ENCODE data around the gene ZNF544. TPM values are rescaled to one million over a fixed set of nuclear protein-coding genes. Genes with fewer than 3 reads are reported as not detected.

ZNF544 gene
- not detected for polyA plus RNA-seq (2012; ENCODE audit: insufficient read depth, insufficient read length)

DNA sequence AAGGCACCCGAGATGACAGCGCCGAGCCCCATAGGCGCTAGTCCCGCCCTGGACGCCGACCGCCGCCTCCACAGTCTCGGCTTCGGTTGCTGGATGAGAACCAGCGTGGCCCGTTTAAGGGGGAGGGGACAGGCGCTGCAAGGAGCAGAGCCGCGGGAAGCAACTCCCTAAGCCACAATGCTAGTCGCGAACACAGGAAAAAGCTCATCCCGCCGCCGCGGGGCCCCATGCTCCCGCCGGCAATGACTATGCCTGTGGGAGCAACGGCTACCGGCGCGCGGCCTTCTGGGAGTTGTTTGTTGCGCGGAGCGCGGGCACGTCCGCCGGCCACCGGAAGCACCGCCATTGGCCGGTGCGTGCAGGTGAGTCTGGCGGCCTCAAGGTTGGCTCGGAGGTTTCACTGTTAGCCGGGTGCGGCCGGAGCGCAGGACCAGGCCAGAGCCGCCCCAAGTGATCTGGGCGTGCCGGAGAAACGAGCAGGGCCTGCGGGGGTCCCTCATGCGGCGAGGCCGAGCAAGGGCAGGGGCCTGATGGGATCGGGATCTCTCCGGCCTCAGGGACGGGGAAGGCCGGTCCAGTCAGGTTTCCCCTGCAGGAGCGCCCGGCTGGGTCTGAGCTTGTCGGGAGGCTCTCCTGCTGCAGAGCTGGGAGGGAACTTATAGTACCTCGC, at the start of gene ZNF544:
TSS of gene ZNF544 (plus strand) at position 330 of the 670 bp plus-strand sequence. CDS start 15,110 bp downstream, outside the sequence.
- no peak within 1 kb of the TSS for H3K4me3 ChIP-seq (ENCODE audit: low read length)
- DNase-seq (ENCODE audit: low read depth, low spot score), result no peak

DNA sequence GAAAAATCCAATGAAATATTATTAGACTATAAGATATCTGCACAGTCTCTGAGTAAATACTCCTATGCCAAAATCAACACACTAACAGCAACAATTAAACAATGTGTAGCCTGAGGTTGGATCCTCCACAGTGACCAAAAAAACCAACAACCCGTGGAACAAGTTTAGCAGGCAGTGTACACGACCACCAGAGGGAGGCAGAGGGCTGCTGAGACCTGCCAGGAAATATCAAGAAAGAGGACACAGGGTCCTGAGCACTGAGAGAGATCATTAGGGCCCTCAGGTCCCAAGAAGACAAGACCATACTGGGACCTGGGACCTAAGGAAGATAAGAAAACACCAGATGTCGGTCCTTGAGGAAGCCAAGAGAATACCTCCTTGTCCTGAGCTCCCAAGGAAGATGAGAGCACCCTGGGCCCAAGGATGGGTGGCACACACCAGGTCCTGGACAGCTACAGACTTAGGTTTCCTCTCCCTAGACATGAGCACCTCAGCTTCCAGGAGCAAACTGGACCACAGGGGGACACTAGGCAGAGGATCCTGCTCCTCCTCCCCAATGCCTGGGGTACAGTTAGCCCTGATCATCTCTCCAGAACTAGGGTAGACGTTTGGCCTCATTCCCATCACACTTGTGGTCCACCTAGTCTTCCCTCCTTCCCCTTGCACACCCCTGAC, 46.7 kb upstream of the ZNF544 start:
- DNase-seq (ENCODE audit: low read depth, low spot score), result peak; percentile 48

DNA sequence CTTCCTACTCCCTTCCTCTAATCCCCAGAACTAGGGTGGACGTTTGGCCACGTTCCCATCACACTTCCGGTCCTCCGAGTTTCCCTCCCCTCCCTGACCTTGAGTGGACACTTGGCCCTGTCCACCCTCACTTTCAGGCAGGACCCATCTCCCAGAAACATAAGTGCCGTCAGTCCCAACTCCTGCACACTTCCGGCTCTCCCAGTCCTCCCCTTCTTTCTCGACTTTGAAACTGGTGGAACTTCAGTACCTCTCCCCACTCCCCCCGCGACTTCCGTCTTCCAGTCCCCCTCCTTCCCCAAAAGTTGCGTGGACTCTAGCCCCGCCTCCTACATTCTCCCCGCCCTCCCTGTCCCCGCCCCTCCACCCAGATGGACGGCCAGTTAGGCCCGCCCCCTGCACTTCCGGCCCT, 46.1 kb upstream of the ZNF544 start:
- H3K4me3 ChIP-seq (ENCODE audit: low read length), result peak overlapping the region; percentile 59
- peak; percentile 42 for DNase-seq (ENCODE audit: low read depth, low spot score)

More for the DNA sequence above, 46.7 kb upstream of the ZNF544 start:
- peak overlapping the region; percentile 25; the same call in 1 of the 2 replicates for H3K4me3 ChIP-seq (ENCODE audit: low read length)

DNA sequence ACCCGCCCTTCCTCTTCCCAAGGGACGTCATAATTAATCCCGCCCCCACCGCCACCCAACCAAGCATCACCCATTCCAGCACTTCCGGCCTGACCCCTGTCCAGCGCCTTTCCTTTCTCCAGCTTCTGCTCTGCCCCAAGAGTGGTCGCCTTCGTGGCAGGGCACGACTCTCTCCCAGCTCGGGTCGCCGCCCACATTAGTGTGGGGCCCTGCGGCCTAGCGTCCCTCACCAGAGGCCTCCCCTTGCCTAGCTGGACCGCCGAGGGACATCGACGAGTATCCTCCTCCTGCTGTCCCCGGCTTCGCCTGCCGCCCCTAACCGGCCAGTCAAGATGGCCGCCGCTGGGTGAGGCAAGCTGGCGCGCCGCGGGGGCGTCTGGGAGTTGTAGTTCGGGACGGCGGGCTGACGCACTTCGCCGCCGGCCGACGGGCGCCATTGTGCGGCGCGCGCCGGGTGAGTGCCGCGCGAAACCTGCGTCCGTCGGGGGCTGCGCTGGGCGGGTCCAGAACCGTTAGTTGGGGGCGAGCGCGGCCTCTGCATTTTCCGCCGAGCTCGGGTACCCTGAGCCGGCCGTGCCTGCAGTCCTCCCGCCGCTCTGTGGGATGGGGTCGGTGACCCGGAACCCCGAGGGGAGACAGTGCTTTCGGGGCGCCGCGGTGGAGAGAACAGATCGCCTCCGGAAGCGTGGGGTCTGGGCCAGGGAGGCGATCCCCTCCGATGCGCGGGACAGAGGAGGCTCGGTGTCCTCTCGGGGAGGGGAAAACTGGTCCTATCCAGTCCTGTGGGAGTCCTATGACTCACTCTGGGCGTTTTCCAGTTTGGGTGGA, 45.5 kb upstream of the ZNF544 start, which contains the start of gene ZNF274:
TSS of gene ZNF274 (plus strand) at position 73 of the 828 bp plus-strand sequence. CDS start 905 bp downstream, outside the sequence.
- peak within 1 kb of the TSS; percentile 59 for H3K4me3 ChIP-seq (ENCODE audit: low read length)
- DNase-seq (ENCODE audit: low read depth, low spot score), result peak; percentile 71

DNA sequence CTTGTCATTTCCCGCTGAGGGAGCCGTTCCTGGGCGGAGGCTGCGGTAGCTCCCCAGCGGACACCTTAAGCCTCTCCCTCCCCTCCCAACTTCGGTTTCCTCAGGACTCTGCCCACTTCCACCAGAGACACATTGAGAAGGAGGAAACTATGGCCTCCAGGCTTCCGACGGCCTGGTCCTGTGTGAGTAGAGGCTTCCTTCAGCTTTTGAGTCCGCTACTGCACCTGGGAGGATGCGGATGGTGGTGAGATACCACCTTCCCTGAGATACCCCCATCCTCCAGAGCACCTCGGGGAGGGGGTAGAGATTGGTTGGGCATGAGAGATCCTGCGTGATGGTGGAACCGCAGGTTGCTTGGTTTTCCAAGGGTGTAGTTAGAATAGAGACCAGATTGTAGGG, 44.9 kb upstream of the ZNF544 start:
- no peak for DNase-seq (ENCODE audit: low read depth, low spot score)
- H3K4me3 ChIP-seq (ENCODE audit: low read length), result peak overlapping the region; percentile 59

DNA sequence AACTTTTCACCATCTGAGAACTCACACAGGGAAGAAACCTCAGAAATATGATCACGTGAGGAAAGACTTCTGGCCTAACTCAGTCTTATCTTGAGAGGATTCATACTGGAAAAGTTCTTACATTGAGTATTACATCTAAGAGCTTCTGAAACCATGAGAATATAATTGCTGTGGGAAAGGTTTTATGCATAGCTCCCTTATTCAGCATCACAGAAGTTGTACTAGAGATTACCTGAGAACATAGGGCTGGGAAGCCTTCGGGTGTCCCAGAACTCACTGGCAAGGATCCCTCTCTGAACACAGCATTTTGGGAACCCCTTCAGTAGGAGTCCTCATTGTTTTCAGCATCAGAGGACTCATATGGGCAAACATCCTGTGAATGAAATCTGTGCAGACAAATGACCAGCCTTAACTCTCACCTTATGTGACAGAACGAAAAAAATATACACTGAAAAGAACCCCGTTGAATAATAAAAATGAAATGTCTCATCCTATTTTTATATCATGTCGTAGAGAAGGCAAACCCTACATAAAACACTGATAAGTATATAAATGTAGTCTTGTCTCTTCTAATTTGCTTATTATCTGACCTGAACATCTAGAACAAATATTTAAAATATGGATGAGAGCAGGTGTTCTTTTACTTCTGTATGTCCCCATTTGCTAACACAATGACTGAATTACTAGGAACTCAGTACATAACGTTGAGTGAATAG, 31.7 kb upstream of the ZNF544 start:
- DNase-seq (ENCODE audit: low read depth, low spot score), result no peak
- no peak overlapping the region for H3K4me3 ChIP-seq (ENCODE audit: low read length)

DNA sequence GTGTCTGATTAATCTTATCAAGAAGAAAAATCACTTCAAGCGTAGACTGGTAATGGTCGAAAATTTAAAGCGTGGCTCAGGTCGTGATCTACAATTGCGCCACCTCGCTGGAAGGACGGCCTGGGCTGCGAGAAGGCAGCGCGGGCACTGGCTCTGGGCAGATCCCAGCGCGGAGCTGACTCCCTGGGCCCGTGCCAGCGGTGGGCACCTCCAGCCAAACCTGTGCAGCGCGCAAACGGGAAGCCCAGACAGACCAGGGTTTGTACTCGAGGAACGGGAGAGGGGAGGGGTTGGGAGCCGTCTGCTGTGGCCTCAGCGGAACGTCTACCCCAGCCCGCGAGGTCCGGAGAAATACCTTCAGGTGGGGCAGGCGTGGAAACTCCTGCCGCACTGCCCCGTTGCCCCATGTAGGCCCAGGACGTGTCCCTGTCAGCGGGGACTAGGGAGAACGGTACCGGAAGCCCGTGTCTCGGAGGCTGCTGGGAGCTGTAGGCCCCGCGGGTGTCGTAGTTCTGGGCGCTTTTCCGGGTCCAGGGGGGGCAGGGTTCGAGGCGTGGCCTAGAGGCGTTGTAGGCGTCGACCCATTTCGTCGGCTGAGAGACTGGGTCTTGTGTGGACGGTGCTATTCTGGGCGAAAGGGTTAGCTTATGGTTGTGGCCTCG, 24.8 kb upstream of the ZNF544 start:
- H3K4me3 ChIP-seq (ENCODE audit: low read length), result no peak overlapping the region
- no peak for DNase-seq (ENCODE audit: low read depth, low spot score)

DNA sequence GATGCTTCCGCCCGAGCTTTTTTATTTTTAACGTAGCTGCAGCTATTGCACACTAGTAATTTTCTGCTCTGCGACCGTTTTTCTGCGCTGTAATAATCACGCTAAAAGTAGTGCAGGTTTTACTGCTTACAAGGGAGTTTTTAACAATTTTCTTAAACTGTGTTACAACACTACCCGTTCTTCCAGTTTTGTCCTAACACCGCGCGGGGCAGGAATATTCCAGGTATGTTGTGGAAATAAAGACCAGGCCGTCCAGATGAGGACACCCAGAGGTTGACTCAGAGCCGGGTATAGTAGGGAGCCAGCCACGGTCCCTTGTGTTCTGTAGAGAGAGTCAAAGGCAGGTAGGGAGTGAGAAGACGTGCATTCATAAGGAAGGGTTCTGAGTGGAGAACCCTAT, 24.1 kb upstream of the ZNF544 start:
- H3K4me3 ChIP-seq (ENCODE audit: low read length), result no peak overlapping the region
- DNase-seq (ENCODE audit: low read depth, low spot score), result no peak

DNA sequence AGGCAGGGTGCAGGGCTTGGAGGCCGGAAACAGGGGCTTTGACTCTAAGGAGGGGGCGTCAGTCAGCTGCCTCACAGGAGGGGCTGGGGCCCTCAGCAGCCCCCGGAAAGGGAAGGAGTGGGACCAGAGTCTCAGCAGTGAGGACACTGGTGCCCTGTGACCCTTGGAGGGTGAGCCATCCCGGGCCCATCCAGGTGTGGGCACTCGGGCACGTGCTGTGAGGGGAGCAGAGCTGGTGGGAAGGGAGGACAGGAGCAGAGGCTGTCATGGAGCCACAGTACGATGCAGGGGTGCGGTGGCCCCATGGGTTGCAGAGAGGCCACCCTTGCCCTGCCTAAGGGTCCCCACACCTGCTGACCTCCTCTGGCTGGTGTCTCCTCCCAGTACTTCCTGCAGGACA, 19.1 kb upstream of the ZNF544 start:
- no peak overlapping the region for H3K4me3 ChIP-seq (ENCODE audit: low read length)
- no peak for DNase-seq (ENCODE audit: low read depth, low spot score)

DNA sequence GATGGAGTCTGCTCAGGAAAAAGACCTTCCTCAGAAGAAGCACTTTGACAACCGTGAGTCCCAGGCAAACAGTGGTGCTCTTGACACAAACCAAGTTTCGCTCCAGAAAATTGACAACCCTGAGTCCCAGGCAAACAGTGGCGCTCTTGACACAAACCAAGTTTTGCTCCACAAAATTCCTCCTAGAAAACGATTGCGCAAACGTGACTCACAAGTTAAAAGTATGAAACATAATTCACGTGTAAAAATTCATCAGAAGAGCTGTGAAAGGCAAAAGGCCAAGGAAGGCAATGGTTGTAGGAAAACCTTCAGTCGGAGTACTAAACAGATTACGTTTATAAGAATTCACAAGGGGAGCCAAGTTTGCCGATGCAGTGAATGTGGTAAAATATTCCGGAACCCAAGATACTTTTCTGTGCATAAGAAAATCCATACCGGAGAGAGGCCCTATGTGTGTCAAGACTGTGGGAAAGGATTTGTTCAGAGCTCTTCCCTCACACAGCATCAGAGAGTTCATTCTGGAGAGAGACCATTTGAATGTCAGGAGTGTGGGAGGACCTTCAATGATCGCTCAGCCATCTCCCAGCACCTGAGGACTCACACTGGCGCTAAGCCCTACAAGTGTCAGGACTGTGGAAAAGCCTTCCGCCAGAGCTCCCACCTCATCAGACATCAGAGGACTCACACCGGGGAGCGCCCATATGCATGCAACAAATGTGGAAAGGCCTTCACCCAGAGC, 16.2 kb upstream of the ZNF544 start:
- H3K4me3 ChIP-seq (ENCODE audit: low read length), result no peak overlapping the region
- no peak for DNase-seq (ENCODE audit: low read depth, low spot score)

DNA sequence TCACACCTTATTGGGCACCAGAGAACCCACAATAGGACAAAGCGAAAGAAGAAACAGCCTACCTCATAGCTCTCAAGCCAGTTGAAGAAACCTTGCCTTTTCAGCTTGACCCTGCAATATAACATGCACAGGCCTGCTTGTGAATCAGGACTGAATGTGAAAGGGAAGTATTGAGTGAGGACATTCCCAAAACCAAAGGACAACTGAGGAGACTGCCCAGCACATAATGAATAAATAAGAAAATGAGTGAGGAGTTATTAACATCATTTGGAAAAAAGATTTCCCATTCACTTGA, 15.7 kb upstream of the ZNF544 start:
- H3K4me3 ChIP-seq (ENCODE audit: low read length), result no peak overlapping the region
- no peak for DNase-seq (ENCODE audit: low read depth, low spot score)

DNA sequence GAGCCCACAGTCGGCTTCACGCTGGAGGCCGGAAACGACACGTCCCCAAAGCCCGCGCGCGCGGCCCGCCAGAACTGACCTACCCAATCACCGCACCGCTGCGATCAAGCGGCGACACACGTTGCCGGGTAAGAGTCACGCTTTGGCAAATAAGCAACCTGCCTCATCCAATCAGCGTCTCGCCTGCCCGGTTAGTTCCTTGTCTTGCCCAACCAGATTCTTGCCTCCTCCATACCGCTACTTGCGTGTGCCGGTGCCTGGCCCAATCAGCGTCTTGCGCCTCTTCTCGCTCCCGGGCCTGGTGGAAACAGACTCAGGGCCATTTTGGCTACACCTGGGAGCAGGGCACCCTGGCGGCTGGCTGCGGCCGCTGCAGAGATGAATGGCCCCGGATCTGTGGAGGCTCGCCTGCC, 11.6 kb upstream of the ZNF544 start:
- H3K4me3 ChIP-seq (ENCODE audit: low read length), result no peak overlapping the region
- no peak for DNase-seq (ENCODE audit: low read depth, low spot score)

DNA sequence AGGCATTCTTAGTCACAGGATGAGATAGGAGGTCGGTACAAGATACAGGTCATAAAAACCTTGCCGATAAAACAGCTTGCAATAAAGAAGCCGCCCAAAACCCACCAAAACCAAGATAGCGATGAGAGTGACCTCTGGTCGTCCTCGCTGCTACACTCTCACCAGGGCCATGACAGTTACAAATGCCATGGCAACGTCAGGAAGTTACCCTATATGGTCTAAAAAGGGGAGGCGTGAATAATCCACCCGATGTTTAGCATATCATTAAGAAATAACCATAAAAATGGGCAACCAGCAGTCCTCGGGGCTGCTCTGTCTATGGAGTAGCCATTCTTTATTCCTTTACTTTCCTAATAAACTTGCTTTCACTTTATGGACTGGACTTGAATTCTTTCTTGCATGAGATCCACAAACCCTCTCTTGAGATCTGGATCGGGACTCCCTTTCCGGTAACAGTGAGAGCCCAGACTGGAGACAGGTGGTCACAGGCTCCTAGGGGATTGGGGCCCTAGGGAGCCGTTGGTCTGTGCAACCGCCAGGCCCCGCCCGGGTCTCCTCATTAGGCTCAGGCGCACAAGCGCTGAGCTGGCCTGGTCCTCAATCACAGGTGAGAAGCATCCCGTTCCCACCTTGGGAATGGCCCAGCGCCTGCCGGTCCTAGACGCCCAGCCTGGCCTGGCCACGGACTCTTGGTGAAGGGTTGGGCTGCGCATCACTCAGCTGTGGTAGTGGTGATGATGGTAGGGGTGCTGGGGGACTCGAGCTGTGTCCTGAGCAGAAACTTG, 10.9 kb upstream of the ZNF544 start:
- no peak overlapping the region for H3K4me3 ChIP-seq (ENCODE audit: low read length)
- DNase-seq (ENCODE audit: low read depth, low spot score), result no peak

DNA sequence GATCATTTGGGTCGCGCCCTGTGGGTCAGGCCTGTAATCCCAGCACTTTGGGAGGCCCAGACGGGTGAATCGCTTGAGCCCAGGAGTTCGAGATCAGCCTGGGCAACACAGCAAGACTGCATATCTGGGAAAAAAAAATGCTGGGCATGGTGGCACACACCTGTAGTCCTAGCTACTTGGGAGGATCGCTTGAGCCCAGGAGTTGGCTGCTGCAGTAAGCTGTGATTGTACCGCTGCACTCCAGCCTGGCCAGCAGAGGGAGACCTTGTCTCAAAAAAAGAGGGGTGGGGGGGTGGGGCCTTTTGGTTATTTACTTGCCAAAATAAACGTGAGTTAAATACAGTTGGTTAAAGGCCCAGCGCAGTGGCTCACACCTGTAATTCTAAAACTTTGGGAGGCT, 9.8 kb upstream of the ZNF544 start:
- DNase-seq (ENCODE audit: low read depth, low spot score), result peak; percentile 22
- H3K4me3 ChIP-seq (ENCODE audit: low read length), result no peak overlapping the region

DNA sequence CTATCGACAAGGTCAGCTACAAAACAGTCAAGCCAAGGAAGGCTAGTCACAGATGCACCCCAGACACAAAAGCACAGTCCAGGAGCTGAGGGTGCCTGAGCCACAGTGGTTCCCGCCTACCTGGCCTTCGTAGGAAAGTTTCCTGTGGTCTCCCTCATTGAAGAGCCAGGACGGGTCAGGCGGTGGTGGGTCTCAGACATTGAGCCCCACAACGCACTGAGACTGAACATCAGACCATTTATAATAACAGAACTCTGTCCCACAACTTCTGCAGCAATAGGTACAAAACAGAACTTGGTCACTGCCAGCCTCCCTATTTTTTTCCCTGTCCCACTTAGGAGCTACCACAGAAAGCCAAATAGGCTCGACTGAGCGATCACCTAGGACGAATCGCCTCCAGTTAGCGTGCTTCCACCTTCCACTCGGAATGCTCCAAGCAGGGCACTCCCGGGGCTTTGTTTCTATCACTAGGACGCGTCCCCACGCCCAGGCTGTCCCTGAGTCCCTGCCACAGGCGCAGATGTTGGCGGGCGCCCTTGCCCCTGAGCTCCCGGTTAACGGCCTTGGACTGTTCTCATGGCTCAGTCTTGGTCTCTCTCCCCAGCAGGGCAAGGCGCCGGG, 640 bp upstream of the ZNF544 start:
- DNase-seq (ENCODE audit: low read depth, low spot score), result no peak
- H3K4me3 ChIP-seq (ENCODE audit: low read length), result no peak overlapping the region

DNA sequence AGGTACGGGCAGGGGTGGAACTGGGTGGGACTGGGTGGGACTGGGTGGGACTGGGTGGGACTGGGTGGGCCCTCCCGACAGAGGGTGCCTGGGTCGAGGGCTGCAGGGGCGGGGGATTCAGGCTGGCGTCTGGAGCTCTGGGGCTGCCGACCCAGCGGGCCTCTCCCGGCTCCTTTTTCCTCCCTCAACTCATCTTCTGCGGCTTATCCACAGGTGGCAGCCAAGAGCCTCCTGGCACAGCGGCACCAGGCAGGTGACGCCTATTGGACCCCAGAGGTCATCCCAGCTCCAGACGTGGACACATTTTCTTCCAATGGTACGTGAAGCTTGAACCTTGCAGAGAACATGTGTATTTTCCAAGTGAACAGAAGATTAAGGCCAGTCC, 533 bp downstream of the ZNF544 start:
- no peak for DNase-seq (ENCODE audit: low read depth, low spot score)
- H3K4me3 ChIP-seq (ENCODE audit: low read length), result no peak overlapping the region

DNA sequence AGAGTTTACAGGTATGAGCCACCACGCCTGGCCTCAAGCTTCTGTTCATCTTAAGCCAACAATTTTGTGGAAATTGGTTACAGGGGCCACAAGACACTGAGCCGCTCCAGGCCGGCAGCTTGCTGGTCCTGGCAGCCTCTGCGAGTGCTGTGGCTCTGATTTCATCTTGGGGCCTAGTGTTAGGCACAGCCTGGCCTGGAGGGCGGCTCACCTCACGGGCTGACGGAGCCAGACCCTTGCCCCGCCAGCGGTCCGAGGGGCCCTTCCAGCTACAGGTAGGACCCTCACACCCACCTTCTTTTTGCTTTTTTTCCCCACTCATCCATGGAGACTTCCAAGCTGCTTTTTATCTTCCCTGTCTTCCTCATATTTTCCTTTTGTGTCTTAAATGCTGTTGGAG, 8.6 kb downstream of the ZNF544 start:
- H3K4me3 ChIP-seq (ENCODE audit: low read length), result no peak overlapping the region
- DNase-seq (ENCODE audit: low read depth, low spot score), result no peak

All from Jurkat, Clone E6-1 (cell line).